ENCODE data around the gene KCNMA1. TPM values are rescaled to one million over a fixed set of nuclear protein-coding genes. Genes with fewer than 3 reads are reported as not detected.

KCNMA1 gene
- total RNA-seq, 2 donors from 2014 or later: 5.9 to 9.3 TPM

GRCh38 chr10:77400033-77400432 is 237.6 kb downstream of the KCNMA1 start:
- WGBS, 2 donors: 62 to 67% methylated on average over 3 to 4 of the region's 4 CpGs
- ATAC-seq (peak; percentile 31), DNase-seq (no peak)
- TF ChIP-seq POLR2A (IDR thresholded peaks at IDR 0.05) (no peak), CTCF (IDR thresholded peaks at IDR 0.05) (no peak)
- H3K4me1 ChIP-seq: peaks cover 32% of the 10 kb centered on the region
- intact Hi-C loops (cut with DNase I): no loop called here
- H3K4me3 ChIP-seq: no peak overlapping the region
- no peaks in the 10 kb centered on the region for H3K36me3 ChIP-seq (replicated peaks in 1 of 2; ENCODE audit: insufficient read depth in 1 of 2, low read depth in 2 of 2)
- no peaks in the 10 kb centered on the region for H3K9me3 ChIP-seq
- H3K27me3 ChIP-seq: no peaks in the 10 kb centered on the region
- peak overlapping the region in 1 of 4 donors; percentile 8 for H3K27ac ChIP-seq

GRCh38 chr10:77398986-77399755 is 238.4 kb downstream of the KCNMA1 start:
- no peak for TF ChIP-seq POLR2A (IDR thresholded peaks at IDR 0.05)
- no peak for TF ChIP-seq CTCF (IDR thresholded peaks at IDR 0.05)
- no peaks in the 10 kb centered on the region for H3K36me3 ChIP-seq (replicated peaks in 1 of 2; ENCODE audit: insufficient read depth in 1 of 2, low read depth in 2 of 2)
- no peak overlapping the region for H3K4me3 ChIP-seq
- H3K27me3 ChIP-seq: no peaks in the 10 kb centered on the region
- peak overlapping the region in 1 of 4 donors; percentile 2 for H3K27ac ChIP-seq
- DNase-seq (no peak), ATAC-seq (peak; percentile 60)
- H3K4me1 ChIP-seq: peaks cover 30% of the 10 kb centered on the region
- intact Hi-C loops (cut with DNase I): no loop called here
- H3K9me3 ChIP-seq: no peaks in the 10 kb centered on the region
- 35 to 36% methylated on average over 10 of the region's 10 CpGs for WGBS, 2 donors

GRCh38 chr10:77398558-77398957 is 239.1 kb downstream of the KCNMA1 start:
- ATAC-seq: peak; percentile 23
- Histone ChIP-seq H3K27me3 (no peaks in the 10 kb centered on the region), H3K9me3 (no peaks in the 10 kb centered on the region), H3K27ac (no peak overlapping the region), H3K4me1 (peaks cover 30% of the 10 kb centered on the region), H3K4me3 (no peak overlapping the region), H3K36me3 (replicated peaks in 1 of 2; ENCODE audit: insufficient read depth in 1 of 2, low read depth in 2 of 2) (no peaks in the 10 kb centered on the region)
- no peak for DNase-seq
- 34 to 41% methylated on average over 2 of the region's 2 CpGs for WGBS, 2 donors
- TF ChIP-seq CTCF (IDR thresholded peaks at IDR 0.05): no peak
- TF ChIP-seq POLR2A (IDR thresholded peaks at IDR 0.05): no peak
- intact Hi-C loops (cut with DNase I): no loop called here

GRCh38 chr10:77397103-77397502 is 240.5 kb downstream of the KCNMA1 start:
- Histone ChIP-seq H3K27ac (no peak overlapping the region), H3K4me3 (no peak overlapping the region), H3K27me3 (no peaks in the 10 kb centered on the region), H3K36me3 (replicated peaks in 1 of 2; ENCODE audit: insufficient read depth in 1 of 2, low read depth in 2 of 2) (no peaks in the 10 kb centered on the region), H3K9me3 (no peaks in the 10 kb centered on the region), H3K4me1 (peaks cover 38% of the 10 kb centered on the region)
- ATAC-seq (no peak), DNase-seq (no peak)
- 62 to 66% methylated on average over 4 of the region's 4 CpGs for WGBS, 2 donors
- TF ChIP-seq POLR2A (IDR thresholded peaks at IDR 0.05) (no peak), CTCF (IDR thresholded peaks at IDR 0.05) (no peak)
- intact Hi-C loops (cut with DNase I): no loop called here

GRCh38 chr10:77396290-77396689 is 241.3 kb downstream of the KCNMA1 start:
- Histone ChIP-seq H3K4me3 (no peak overlapping the region), H3K4me1 (peaks cover 44% of the 10 kb centered on the region), H3K36me3 (replicated peaks in 1 of 2; ENCODE audit: insufficient read depth in 1 of 2, low read depth in 2 of 2) (no peaks in the 10 kb centered on the region), H3K27me3 (no peaks in the 10 kb centered on the region), H3K27ac (no peak overlapping the region), H3K9me3 (no peaks in the 10 kb centered on the region)
- ATAC-seq: no peak
- intact Hi-C loops (cut with DNase I): no loop called here
- TF ChIP-seq CTCF (IDR thresholded peaks at IDR 0.05) (no peak), POLR2A (IDR thresholded peaks at IDR 0.05) (no peak)
- DNase-seq: no peak
- 91 to 94% methylated on average over 2 of the region's 2 CpGs for WGBS, 2 donors
